Osteoblast (primary cell): Measurements from ENCODE around the gene GNAZ. TPM values are rescaled to one million over a fixed set of nuclear protein-coding genes. Genes with fewer than 3 reads are reported as not detected.

Source experiments
- DNase-seq: peaks from one replicate; pipeline ENCODE4 v3.0.0; 2011; ENCODE audit warnings: low spot score, mixed read lengths; ENCODE audit not compliant: insufficient read length; ENCODE audit errors: missing footprints
- H2AFZ ChIP-seq: 2 replicates; pipeline ENCODE4 v1.6.0; 2011; ENCODE audit warnings: mild to moderate bottlenecking, low read length
- H3K27ac ChIP-seq: 2 replicates; pipeline ENCODE4 v1.5.1; 2011; ENCODE audit warnings: mild to moderate bottlenecking, low read depth, low read length, moderate library complexity
- H3K27me3 ChIP-seq: 2 replicates; pipeline ENCODE4 v1.6.0; 2012; ENCODE audit warnings: mild to moderate bottlenecking, control low read depth, inconsistent platforms, low read length, moderate library complexity; ENCODE audit not compliant: insufficient read depth
- H3K36me3 ChIP-seq: 2 replicates; pipeline ENCODE4 v1.5.1; 2011; ENCODE audit warnings: mild to moderate bottlenecking, low read length, control low read depth, moderate library complexity; ENCODE audit not compliant: insufficient read depth
- H3K4me1 ChIP-seq: 2 replicates; pipeline ENCODE4 v1.5.1; 2011; ENCODE audit warnings: mild to moderate bottlenecking, low read length, control low read depth, moderate library complexity; ENCODE audit not compliant: insufficient read depth
- H3K4me2 ChIP-seq: 2 replicates; pipeline ENCODE4 v1.6.0; 2011; ENCODE audit warnings: mild to moderate bottlenecking, low read length; ENCODE audit not compliant: insufficient read depth
- H3K4me3 ChIP-seq: fragments of 200-600 bp; sonication (generic); 3 replicates; pipeline ENCODE4 v1.5.1; 2012; ENCODE audit warnings: mild to moderate bottlenecking, low read length, inconsistent platforms; ENCODE audit not compliant: insufficient read depth
- H3K79me2 ChIP-seq: 2 replicates; pipeline ENCODE4 v1.6.0; 2012; ENCODE audit warnings: mild to moderate bottlenecking, low read length, control low read depth, inconsistent platforms; ENCODE audit not compliant: insufficient read depth
- H3K9me3 ChIP-seq: 2 replicates; pipeline ENCODE4 v1.5.1; 2011; ENCODE audit warnings: low read depth, low read length, control low read depth
- H4K20me1 ChIP-seq: 2 replicates; pipeline ENCODE4 v1.6.0; 2012; ENCODE audit warnings: mild to moderate bottlenecking, low read length, control low read depth; ENCODE audit not compliant: insufficient read depth
- CTCF ChIP-seq: IDR thresholded peaks from 2 replicates; pipeline ENCODE4 v1.5.1; 2011; ENCODE audit warnings: mild to moderate bottlenecking, low read depth, low read length, moderate library complexity; ENCODE audit errors: extremely low read depth
- total RNA-seq: library from RNA; depleted of rRNA; stranded (reverse); fragments of >200 nt; gene quantifications from 2 replicates; pipeline ENCODE4 v1.2.3, GENCODE V29; 2012

GNAZ gene
- total RNA-seq, 1 donor, result 0.72 TPM

GRCh38 chr22:23137905-23138561, 67.7 kb downstream of the GNAZ start:
- Histone ChIP-seq H3K27me3 (no peaks in the 10 kb centered on the region), H3K4me2 (no peak overlapping the region)
- TF ChIP-seq CTCF, result no peak

GRCh38 chr22:23138584-23139435, 68.5 kb downstream of the GNAZ start:
- no peak for TF ChIP-seq CTCF
- no peak for DNase-seq
- Histone ChIP-seq H3K4me3 (no peak overlapping the region), H4K20me1 (no peaks in the 10 kb centered on the region), H3K27ac (no peak overlapping the region), H3K9me3 (no peaks in the 10 kb centered on the region), H2AFZ (no peak overlapping the region), H3K79me2 (no peaks in the 10 kb centered on the region), H3K4me2 (no peak overlapping the region), H3K27me3 (no peaks in the 10 kb centered on the region), H3K36me3 (no peaks in the 10 kb centered on the region), H3K4me1 (peaks cover 12% of the 10 kb centered on the region)

More at GRCh38 chr22:23137905-23138561, 67.7 kb downstream of the GNAZ start:
- H3K79me2 ChIP-seq, result no peaks in the 10 kb centered on the region
- no peaks in the 10 kb centered on the region for H3K36me3 ChIP-seq
- H3K9me3 ChIP-seq, result no peaks in the 10 kb centered on the region
- no peak overlapping the region for H3K27ac ChIP-seq
- H4K20me1 ChIP-seq, result no peaks in the 10 kb centered on the region
- H2AFZ ChIP-seq, result no peak overlapping the region
- DNase-seq, result peak; percentile 69
- H3K4me3 ChIP-seq, result no peak overlapping the region
- peaks cover 12% of the 10 kb centered on the region for H3K4me1 ChIP-seq

- H3K4me3 ChIP-seq, result no peak overlapping the region
- no peak for TF ChIP-seq CTCF
- no peaks in the 10 kb centered on the region for H3K79me2 ChIP-seq
- no peaks in the 10 kb centered on the region for H3K36me3 ChIP-seq
- no peak overlapping the region for H3K27ac ChIP-seq
- H3K27me3 ChIP-seq, result no peaks in the 10 kb centered on the region
- DNase-seq, result no peak
- H3K4me1 ChIP-seq, result peaks cover 17% of the 10 kb centered on the region
- no peak overlapping the region for H3K4me2 ChIP-seq
- H4K20me1 ChIP-seq, result no peaks in the 10 kb centered on the region
- H3K9me3 ChIP-seq, result no peaks in the 10 kb centered on the region
- H2AFZ ChIP-seq, result no peak overlapping the region
These were observed 70.1 kb downstream of the GNAZ start for GRCh38 chr22:23140385-23140784.

- Histone ChIP-seq H3K79me2 (no peaks in the 10 kb centered on the region), H3K27ac (no peak overlapping the region), H3K36me3 (no peaks in the 10 kb centered on the region), H4K20me1 (no peaks in the 10 kb centered on the region), H3K4me1 (peaks cover 34% of the 10 kb centered on the region), H3K4me2 (peak overlapping the region; percentile 95), H3K9me3 (no peaks in the 10 kb centered on the region), H3K27me3 (no peaks in the 10 kb centered on the region), H2AFZ (peak overlapping the region; percentile 82), H3K4me3 (peak overlapping the region; percentile 68)
- no peak for DNase-seq
- no peak for TF ChIP-seq CTCF
These were observed 72.3 kb downstream of the GNAZ start for GRCh38 chr22:23142546-23143105.
